Endothelial cell of umbilical vein (primary cell): Measurements from ENCODE around the gene THNSL1.

Experiments used
- CTCF ChIP-seq, 2 donors: IDR thresholded peaks; 1 replicate in 1 of 2; 2 replicates in 1 of 2; pipeline ENCODE4 v1.5.1; 2011; ENCODE audit warnings: low read length in 2 of 2, mild to moderate bottlenecking in 2 of 2, moderate library complexity in 2 of 2, control low read depth in 1 of 2, inconsistent platforms in 1 of 2, low read depth in 1 of 2; ENCODE audit not compliant: insufficient read depth in 1 of 2; ENCODE audit errors: extremely low read depth in 1 of 2
- EZH2 ChIP-seq: IDR thresholded peaks from 2 replicates; pipeline ENCODE4 v1.6.1; 2012; ENCODE audit warnings: borderline replicate concordance, low read depth, mild to moderate bottlenecking, moderate library complexity, low read length, inconsistent platforms; ENCODE audit not compliant: severe bottlenecking
- JUN ChIP-seq: IDR thresholded peaks from 2 replicates; pipeline ENCODE4 v1.6.1; 2011; ENCODE audit warnings: borderline replicate concordance, low read depth; ENCODE audit not compliant: insufficient read length, insufficient read depth
- MYC ChIP-seq: IDR thresholded peaks from one replicate; pipeline ENCODE4 v1.6.1; 2011; ENCODE audit warnings: mild to moderate bottlenecking, low read depth, low read length
- POLR2A ChIP-seq: IDR thresholded peaks from 2 replicates; pipeline ENCODE4 v1.6.1; 2012; ENCODE audit warnings: low read depth, mild to moderate bottlenecking, control low read depth, low read length
- POLR2AphosphoS5 ChIP-seq: IDR thresholded peaks from 2 replicates; pipeline ENCODE4 v1.6.1; 2012; ENCODE audit warnings: low read depth, mild to moderate bottlenecking, control low read depth, low read length, moderate library complexity; ENCODE audit not compliant: insufficient read depth
- TF ChIP-seq, protein P1 (sequence below): IDR thresholded peaks from 2 replicates; pipeline ENCODE4 v1.6.1; 2011; ENCODE audit not compliant: insufficient read depth, insufficient read length

- TF ChIP-seq CTCF (IDR thresholded peaks at IDR 0.05; ENCODE audit: extremely low read depth in 1 of 2, insufficient read depth in 1 of 2, low read depth in 1 of 2, low read length in 2 of 2) (no peak), POLR2A (no peak), EZH2 (no peak), POLR2AphosphoS5 (no peak), MYC (no peak), JUN (no peak)
- TF ChIP-seq, protein P1, sequence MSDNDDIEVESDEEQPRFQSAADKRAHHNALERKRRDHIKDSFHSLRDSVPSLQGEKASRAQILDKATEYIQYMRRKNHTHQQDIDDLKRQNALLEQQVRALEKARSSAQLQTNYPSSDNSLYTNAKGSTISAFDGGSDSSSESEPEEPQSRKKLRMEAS: no peak
Measured at GRCh38 chr10:25029519-25029918, 13.1 kb downstream of the THNSL1 start.
